GM19324 (cell line): ENCODE data around the gene PACSIN2.
"Not testable (repeated sequence)": the region's sequence is repeated elsewhere in the genome, so short reads cannot be mapped to it uniquely, and the experiment has no call there.

ENCODE experiments used
- ATAC-seq: cut with Tn5 transposase; IDR thresholded peaks from one replicate; pipeline ENCODE4 v1.9.1; 2021; ENCODE audit warnings: mild to moderate bottlenecking, moderate library complexity; ENCODE audit not compliant: unreplicated experiment, low FRiP score

PACSIN2 gene

DNA sequence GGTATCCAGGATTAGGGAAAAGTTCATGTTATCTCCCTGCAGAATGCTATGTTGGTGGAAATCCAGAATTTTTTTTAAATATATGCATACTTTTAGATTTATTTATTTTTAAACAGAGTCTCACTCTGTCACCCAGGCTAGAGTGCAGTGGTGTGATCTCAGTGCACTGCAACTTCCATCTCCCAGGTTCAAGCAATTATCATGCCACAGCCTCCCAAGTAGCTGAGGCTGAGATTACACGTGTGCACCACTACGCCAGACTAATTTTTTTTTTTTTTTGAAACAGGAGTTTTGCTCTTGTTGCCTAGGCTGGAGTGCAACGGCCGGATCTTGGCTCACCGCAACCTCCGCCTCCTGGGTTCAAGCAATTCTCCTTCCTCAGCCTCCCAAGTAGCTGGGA, 2.6 kb downstream of the PACSIN2 start:
- ATAC-seq = no peak

DNA sequence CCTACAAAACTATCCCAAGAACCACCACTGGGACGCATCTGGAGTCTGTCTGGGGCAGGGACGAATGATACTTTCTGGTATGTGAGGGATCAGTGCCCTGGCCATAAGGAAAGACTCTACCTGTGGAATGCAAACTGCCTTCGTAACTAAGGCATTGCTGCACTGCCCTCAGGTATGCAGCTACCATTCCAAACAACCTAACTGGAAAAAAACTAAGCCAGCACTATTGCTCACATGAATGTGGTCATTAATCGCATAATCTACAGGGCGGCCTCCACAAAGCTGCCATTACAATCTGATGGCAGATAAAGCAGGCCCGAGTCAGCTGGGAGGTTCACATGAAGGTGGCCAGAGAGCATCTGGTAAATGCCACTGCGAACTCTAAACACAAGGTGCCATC, 3.9 kb downstream of the PACSIN2 start:
- ATAC-seq = no peak

DNA sequence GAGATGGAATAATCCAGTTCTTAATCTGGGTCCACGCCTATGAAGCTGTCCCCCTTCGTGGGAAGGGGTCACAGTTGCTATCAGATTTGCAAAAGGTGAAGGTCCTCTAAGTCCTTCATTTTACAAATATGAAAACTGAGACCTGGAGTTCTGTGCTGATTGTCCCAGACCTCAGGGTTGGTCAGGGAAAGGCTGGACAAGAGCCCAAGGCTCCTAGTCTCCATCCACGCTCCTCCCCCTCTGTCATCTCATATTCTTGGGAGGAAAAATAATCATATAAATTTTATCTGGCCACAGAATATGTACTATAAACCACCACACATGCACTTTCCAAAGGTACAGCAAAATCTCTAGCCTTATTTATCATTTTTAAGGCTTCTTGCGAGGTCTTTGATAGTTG, 5.5 kb downstream of the PACSIN2 start:
- no peak for ATAC-seq

DNA sequence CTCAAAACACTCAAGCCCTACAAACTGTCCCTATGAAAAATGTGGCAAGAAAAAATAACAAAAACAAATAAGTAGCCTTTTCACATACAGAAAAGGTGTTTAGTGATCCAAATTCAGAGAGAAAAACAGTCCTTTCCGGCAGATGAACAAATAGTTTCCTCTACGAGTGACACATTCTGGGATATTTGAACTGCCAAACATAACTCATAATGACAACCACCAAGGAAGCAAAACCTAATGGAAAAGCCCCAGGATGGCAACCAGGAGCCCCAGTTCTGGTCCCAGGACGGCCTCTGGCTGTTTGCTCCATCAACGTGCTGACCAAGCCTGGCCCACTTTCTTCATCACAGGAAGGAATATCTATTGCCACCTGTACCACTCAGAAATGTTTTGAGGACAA, 6.0 kb downstream of the PACSIN2 start:
- ATAC-seq = no peak

DNA sequence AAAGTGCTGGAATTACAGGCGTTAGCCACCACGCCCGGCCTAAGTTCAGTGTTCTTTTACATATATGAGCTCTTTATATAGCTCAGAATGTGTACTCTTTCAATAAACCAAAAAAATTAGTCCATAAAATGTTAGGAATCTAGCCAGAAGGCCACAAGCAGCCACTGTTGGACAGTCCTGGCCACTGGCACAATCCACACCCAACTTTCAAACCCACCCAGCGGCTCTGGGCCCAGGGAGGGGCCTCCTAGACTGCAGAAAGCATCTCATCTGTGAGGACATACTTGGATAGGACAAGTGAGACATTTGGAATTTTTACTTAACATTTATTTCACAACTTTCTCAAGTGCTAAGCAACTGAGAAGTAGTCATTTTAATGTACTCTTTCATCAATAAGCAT, 6.4 kb downstream of the PACSIN2 start:
- no peak for ATAC-seq

DNA sequence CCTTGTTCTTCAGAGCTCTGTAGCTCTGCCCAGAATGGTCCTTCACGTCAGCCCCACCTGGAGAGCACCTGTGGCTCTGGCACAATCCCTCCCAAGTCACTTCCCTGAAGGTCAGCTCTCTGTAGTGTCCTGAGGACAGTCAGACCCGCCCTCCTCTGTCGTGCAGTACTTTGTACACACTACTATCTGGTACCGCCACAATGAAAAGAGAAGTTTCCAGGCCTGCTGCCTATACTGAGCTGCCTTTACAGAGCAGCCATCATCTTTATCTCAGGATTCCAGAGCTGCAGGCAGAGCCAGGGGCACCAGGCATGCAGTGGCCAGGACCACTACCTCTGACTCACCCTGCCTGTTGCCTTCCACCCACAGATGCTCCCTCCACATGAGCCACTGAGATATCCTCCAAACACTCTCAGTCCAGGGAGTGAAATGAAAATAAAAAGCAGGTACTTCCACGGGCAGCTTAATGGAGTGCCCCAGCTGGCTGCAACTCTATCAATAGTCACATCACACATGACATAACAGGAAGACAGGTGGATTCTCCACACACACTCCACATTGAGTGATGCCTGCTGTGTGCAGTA, 7.3 kb downstream of the PACSIN2 start:
- no peak for ATAC-seq

DNA sequence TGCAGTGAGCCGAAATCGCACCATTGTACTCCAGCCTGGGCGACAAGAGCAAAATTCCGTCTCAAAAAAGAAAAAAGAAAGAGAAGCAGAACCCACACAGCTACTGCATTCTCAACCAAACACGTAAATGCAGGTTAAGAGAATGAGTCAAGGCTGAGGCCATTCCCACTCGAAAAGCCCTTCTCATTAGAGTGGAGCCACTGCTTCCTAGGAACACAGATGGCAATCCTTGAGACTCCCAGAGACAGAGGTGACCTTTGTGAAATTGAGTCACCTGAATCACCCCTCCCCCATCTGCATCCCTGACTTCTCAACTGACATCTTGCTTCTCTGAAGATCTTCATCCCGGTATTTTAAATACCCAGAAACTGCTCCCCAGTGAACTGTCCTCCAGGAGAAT, 8.2 kb downstream of the PACSIN2 start:
- ATAC-seq = no peak

DNA sequence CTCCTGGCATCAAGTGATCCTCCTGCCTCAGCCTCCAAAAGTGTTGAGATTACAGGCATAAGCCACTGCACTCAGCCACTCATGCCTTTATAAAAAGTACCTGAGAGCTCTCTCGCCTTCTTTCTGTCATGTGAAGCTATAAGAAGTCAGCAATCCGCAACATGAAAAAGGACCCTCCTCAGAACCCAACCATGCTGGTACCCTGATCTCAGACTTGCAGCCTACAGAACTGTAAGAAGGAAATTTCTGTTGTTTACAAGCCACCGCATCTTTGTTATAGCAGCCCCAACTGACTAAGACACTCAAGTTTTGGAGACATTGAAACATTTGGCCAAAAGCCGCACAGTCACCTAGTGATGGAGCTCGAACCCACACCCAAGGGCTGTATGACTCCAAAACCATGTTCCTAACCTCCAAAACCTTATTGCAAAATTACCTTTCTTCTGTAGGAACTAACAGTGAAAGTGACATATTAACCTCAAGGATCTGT, 8.9 kb downstream of the PACSIN2 start:
- ATAC-seq = no peak

DNA sequence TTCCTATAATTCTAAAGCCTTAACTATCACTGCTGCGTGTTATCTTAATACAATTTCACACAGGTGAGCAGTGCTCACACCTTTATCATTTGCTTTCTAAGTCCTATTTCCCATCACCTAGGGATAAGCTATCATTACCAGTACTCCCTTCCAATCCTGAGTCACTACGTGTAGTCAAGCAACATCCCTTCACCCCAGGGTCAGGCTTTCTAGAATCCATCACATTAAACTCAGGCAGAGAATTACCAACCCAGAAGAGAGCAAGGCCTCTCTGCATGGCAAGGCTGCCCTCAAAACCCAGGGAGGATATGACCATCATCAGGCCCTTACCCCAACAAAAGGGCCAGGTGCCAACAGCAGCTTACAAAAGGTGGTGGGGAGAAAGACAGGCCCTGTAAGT, 9.8 kb downstream of the PACSIN2 start:
- no peak for ATAC-seq

DNA sequence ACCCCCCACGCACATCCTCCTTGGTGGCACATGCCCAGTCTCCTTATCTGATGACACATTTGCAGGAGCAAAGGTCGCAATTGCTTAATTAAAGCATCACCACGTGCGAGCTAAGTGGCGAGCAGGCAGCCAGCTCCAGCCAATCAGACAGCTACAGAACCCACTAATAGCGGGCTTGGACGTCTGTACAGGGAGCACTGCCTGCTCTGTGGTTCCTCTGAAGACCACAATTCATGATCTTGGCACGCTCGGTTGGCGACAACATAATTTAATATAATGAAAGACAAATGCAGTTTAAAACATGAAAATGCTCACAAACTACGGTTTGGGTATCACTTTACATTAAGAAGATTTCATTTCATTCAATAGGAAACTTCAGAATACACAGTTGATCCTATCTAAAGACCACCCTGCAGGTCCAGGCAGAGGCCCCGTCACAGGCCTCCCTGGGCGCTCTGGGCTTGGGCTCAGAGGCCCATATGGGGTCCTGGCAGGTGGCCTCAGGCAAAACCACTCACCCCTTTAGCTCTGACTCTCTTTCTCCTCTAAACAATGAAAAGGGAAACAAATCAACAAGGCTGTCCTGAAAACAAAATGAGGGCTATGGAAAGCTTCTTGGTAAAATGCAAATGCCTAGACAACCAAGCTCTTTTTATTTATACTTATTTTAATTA, 10.4 kb downstream of the PACSIN2 start:
- ATAC-seq = no peak

DNA sequence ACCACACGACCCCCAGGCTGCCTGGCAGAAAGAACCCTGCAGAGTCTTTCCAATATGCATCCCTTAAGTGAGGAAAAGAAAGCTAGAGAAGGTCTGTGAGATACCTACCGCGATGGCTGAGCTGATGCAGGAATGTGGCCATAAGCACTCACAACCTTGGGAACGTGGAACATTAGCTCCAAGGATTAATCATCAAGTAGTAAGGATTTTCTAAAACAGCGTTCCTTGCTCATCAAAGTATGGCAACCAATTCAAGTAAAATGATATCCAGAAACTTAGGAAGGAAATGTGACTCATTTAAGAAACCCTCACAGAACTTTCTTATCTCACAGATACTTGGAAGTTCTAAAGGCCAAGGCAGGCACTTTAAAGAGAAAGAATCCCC, 12.8 kb downstream of the PACSIN2 start:
- no peak for ATAC-seq

DNA sequence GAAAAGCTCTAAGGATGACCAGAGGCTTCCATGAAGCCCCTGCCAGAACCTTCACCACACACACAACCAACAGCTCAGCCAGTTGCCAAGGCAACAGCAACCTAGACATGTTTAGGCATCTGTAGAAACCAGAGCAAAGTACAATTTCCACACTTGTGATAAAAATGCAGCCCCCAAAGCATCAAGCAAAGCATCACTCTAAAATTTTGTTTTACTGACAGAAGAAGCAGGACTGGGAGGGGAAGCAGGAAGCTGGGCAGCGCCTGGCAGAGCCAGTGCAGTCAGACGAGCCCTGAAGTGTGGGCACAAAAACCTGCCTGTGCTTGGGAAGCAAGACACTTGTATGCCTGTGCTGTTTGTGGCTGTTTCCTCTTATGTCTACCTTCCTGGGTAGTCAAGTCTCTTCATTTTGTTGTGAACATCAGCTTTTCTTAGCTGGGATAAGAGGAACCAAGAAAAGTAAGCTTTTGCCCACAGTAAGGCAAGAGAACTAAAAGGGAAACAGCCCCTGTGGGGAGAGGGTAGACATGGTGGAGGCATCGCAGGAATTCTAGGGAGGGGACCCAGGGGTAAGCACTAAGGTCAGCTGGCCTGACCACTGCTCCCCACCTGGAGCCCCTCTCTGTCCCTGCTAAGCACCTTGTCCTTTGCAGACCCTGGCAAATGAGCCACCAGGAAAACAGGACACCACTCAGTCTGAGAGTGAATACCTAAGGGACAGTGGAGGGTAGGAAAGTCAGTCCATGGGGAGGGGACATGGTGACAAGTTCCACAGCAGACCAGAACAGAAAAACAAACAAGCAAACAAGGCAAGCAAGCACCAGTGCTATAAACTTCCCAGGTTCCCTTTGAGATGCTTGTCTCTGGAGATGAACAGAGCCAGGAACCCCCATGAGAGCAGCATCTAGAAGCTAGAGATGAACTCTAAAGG, 13.4 kb downstream of the PACSIN2 start:
- ATAC-seq = no peak

DNA sequence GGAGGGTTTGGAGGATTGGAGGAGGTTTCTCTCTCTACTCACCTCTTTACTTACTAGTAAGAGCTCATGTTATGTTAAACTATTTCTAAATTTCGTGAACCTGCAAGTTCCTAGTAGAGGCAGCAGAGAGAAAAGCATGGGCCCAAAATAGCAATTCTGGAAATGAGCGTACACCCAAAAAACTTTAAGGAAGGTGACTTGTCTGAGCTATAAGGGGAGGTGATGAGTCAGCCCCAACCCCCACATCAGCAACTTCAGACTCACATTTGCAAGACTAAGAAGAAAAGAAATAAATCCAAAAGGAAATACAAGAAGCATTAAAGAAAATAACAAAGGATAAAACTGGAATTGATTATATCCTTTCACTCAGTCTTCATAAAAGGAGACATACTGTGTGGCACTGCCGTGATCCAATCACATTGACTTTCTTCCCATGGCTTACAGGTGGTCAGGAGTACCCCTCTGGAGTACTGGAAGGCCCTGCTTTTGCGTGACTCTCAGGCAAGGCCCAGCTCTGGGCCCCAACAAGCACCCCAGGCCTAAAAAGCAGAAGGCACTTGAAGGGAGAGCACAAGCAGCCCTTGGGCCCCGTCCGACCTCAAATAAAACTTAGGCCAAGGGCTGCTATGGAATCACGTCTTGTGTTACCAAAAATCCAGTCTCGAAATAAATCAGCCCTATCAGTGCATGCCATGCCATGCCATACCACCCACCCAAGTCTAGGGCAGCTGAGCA, 14.3 kb downstream of the PACSIN2 start:
- ATAC-seq = no peak

DNA sequence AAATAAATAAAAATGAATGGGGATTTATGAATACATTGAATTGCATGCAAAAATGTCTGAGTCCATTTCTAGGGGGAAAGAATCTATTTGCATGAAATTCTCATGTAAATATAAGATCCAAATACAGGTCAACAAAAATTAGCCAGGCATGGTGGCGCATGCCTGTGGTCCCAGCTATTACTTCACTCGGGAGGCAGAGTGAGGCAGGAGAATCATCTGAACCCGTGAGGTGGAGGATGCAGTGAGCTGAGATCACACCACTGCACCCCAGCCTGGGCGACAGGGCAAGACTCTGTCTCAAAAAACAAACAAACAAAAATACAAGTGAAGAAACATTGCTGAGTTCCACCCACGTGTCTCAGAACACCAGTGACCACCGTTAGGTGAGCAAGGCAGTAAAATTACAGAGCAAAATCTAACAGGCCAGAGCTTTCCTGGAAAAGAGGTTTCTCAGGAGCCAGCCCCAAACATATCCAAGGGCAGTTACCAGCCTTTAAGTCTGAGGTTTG, 17.3 kb downstream of the PACSIN2 start:
- no peak for ATAC-seq

DNA sequence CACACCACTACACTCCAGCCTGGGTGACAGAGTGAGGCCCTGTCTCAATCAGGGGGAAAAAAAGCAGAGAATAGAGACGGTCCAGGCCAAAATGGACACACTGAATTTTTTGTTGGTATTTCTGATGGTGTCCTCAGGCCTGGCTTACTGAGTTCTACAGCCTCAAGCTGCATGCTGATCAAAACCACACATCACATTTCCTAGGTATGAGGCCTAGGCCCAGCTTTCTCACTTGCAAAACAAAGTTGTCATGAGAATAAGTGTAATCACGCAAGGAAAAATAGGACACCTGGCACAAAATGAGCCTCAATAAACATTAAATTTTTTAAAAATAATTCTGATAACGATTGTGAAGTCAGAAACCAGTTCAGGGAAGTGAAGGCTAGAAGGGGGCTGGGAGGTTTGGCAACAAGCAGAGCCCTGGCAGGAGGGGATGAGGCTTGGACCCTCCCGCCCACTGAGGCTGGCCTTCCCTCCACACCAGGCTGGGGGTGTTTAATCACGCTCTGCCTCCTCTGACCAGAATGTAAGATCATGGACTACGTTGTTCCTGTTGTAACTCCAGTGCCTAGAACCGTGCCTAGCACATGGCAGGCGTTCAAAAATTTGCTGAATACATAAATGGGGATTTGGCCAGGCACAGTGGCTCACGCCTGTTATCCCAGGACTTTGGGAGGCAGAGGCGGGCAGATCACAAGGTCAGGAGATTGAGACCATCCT, 18.1 kb downstream of the PACSIN2 start:
- ATAC-seq = no peak

DNA sequence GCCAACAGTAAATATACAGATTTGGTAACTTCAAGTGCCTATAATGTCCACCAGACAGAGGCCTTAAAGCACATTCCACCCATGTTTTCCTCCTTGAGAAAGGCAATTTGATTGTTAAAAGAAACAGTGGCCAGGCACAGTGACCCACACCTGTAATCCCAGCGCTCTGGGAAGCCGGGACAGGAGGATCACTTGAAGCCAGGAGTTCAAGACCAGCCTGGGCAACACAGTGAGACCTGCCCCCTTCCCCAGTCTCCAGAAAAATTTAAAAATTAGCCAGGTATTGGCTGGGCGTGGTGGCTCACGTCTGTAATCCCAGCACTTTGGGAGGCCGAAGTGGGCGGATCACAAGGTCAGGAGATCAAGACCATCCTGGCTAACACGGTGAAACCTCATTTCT, 19.3 kb downstream of the PACSIN2 start:
- not testable (repeated sequence) for ATAC-seq

DNA sequence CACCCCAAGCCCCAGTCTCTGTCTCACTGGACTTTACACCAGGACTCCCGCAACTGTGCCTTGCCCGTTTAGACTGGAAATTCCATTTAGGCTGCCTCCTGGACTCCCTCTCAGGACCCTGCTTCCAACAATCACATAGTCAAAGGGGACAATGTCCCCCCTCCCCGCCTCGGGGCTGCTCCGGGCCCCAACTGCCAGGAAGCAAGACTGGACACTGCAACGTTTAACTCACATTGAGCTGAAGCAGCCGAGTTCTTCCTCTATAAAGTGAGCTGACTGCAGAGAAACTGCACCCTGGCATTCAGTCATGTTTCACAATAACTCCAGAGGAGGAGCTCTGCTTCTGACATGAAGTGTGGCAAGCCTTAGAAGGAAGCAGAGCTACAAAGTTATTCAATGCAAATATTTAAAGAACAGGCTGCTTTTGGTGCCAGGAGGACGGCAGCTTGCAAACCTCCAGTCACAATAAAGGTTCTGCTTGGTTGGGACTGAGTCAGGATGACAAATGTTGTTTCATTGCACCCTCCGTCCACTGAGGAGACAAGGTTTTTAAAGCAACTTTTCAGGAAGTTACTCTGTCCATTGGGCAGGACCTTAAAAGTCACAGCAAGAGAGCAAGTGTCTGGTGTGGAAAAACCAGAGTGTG, 19.9 kb downstream of the PACSIN2 start:
- no peak for ATAC-seq

DNA sequence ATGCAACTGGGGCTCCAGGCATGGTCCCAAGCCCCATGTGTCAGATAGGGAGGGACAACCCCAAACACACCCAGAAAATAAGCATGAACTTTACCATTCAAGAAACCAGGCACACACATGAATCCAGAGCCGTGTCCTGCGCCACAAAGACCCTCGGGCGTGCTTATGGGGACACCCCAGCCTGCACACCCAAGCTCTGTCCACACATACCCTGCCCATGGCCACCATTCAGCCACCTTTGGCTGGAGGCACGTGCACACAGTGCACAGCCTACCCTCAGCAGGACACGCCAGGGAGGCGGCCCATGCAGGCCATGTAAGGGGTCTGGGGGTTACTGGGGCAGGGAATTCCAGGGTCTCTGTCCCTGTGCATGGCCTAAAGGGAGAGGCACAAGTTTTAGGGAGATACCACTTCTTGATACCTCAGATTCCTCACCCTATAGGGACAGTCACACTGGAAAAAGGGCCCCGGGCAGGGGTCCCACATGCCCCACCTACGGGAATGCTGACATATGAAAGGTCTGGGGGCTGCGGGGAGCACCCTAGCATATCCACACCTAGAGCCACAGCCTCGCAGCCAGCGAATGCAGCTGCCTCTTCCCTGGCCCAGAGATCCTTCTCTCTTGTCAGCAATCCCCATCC, 20.6 kb downstream of the PACSIN2 start:
- no peak for ATAC-seq
